Measurements from ENCODE around the gene PGC.

PGC gene

DNA sequence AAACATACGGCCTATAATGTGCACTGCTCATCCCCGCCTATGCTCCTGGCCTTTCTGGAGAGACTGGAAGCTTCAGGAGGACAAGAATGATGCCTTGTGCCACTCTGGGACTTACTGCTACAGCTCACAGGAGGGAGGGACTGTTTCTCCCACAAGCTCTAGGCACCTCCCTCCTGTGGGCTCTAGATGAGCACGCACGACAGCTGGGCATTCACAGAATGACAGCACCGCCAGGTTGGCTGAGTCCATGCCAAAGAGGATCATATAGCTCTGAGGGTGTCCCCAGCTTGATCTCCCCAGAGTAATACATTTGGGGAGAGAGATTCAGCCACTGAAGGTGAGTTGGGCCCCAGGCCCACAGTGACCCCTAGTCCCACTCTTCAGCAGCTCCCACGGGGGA lies 10.1 kb upstream of the PGC start:
- Histone ChIP-seq H3K27me3 (ENCODE audit: control insufficient read depth, insufficient read depth, low read length) (no peaks in the 10 kb centered on the region), H3K4me3 (ENCODE audit: low read depth, low read length) (no peak overlapping the region), H3K36me3 (ENCODE audit: control insufficient read depth, insufficient read depth, low read length) (no peaks in the 10 kb centered on the region), H3K9ac (ENCODE audit: low read depth, low read length) (no peak overlapping the region), H3K9me3 (ENCODE audit: control insufficient read depth, insufficient read depth, low read length) (no peaks in the 10 kb centered on the region), H3K4me1 (ENCODE audit: control insufficient read depth, insufficient read depth, low read length) (peaks cover 3% of the 10 kb centered on the region)

DNA sequence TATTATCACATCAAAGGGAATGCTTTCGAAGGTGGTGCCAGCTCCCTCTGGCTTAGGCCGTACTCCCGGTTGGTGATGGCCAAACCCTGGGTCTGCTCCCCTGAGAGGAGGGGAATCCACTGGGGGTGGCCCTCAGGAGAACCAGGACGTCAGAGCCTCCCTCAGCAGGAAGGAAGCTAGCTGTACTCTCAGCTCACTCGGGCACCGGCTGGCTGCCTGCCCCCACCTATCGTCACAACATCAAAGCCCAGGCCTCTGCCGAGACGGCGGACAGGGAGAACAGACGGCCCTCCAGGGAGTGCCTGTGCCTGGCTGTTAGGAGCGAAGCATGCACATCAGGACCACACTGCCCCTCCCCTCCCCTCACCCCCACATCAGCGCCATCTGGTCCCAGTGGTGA lies 9.2 kb upstream of the PGC start:
- H3K9ac ChIP-seq (ENCODE audit: low read depth, low read length): no peak overlapping the region
- H3K9me3 ChIP-seq (ENCODE audit: control insufficient read depth, insufficient read depth, low read length): no peaks in the 10 kb centered on the region
- no peaks in the 10 kb centered on the region for H3K36me3 ChIP-seq (ENCODE audit: control insufficient read depth, insufficient read depth, low read length)
- peaks cover 3% of the 10 kb centered on the region for H3K4me1 ChIP-seq (ENCODE audit: control insufficient read depth, insufficient read depth, low read length)
- no peaks in the 10 kb centered on the region for H3K27me3 ChIP-seq (ENCODE audit: control insufficient read depth, insufficient read depth, low read length)
- no peak overlapping the region for H3K4me3 ChIP-seq (ENCODE audit: low read depth, low read length)

DNA sequence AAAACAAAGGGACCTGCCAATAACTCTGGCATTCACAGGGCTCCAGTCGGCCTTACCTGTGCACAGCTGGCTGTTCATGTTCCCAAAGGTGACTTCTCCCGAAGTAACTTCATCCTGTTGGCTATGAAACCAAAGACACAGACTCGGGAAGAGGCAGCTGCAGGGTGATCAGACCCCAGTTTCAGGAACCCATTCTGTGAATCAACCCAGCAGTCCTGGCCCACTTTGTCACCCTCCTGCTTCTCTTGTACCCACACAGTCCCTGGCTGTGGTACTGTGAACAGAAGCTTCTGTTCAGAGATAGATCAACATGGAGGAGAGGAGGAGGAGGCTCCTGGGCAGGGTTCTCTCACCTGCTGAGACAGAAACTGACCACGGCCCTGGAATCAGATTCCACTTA lies 8.7 kb upstream of the PGC start:
- no peak overlapping the region for H3K9ac ChIP-seq (ENCODE audit: low read depth, low read length)
- no peaks in the 10 kb centered on the region for H3K9me3 ChIP-seq (ENCODE audit: control insufficient read depth, insufficient read depth, low read length)
- H3K36me3 ChIP-seq (ENCODE audit: control insufficient read depth, insufficient read depth, low read length): no peaks in the 10 kb centered on the region
- no peak overlapping the region for H3K4me3 ChIP-seq (ENCODE audit: low read depth, low read length)
- H3K27me3 ChIP-seq (ENCODE audit: control insufficient read depth, insufficient read depth, low read length): no peaks in the 10 kb centered on the region
- peaks cover 3% of the 10 kb centered on the region for H3K4me1 ChIP-seq (ENCODE audit: control insufficient read depth, insufficient read depth, low read length)

DNA sequence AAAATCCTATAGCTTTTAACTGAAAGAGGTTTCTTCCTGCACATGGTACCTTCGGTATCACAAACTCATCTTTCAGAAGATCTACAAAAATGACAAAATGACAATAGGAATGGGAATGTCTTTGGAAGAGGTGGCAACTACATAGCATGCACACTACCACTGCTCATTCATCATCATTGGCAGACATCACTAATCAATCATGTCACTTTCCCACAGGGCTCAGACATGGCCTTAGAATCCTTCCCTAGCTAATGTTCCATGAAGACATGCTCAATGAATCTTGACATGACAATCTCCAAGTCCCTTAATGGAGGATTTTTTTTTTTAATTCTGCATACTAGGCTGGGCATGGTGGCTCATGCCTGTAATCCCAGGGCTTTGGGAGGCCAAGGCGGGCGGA lies 3.2 kb upstream of the PGC start:
- Histone ChIP-seq H3K9ac (ENCODE audit: low read depth, low read length) (no peak overlapping the region), H3K4me1 (ENCODE audit: control insufficient read depth, insufficient read depth, low read length) (no peaks in the 10 kb centered on the region), H3K27me3 (ENCODE audit: control insufficient read depth, insufficient read depth, low read length) (no peaks in the 10 kb centered on the region), H3K4me3 (ENCODE audit: low read depth, low read length) (no peak overlapping the region), H3K9me3 (ENCODE audit: control insufficient read depth, insufficient read depth, low read length) (no peaks in the 10 kb centered on the region), H3K36me3 (ENCODE audit: control insufficient read depth, insufficient read depth, low read length) (no peaks in the 10 kb centered on the region)

DNA sequence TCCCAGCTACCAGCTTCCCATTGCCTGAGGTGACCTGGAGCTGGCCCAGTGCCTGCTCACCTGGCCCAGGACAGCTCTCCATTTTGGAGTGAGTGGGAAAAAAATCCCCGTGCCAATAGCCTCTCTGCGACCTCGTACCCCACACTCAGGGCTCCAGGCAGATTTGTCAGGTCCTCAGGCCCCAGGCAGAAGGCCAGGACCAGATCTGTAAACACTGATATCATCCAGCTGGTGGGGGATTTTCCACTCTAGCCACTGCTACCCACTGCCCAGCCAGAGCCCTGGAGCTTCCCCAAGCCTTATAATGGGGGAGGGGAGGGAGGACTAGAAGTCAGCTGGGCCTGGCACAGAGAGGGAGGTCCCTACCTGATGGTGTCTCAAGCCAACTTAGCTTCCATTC lies 1.3 kb upstream of the PGC start:
- H3K9me3 ChIP-seq (ENCODE audit: control insufficient read depth, insufficient read depth, low read length): no peaks in the 10 kb centered on the region
- H3K27me3 ChIP-seq (ENCODE audit: control insufficient read depth, insufficient read depth, low read length): no peaks in the 10 kb centered on the region
- no peaks in the 10 kb centered on the region for H3K4me1 ChIP-seq (ENCODE audit: control insufficient read depth, insufficient read depth, low read length)
- no peak overlapping the region for H3K4me3 ChIP-seq (ENCODE audit: low read depth, low read length)
- no peaks in the 10 kb centered on the region for H3K36me3 ChIP-seq (ENCODE audit: control insufficient read depth, insufficient read depth, low read length)
- no peak overlapping the region for H3K9ac ChIP-seq (ENCODE audit: low read depth, low read length)

DNA sequence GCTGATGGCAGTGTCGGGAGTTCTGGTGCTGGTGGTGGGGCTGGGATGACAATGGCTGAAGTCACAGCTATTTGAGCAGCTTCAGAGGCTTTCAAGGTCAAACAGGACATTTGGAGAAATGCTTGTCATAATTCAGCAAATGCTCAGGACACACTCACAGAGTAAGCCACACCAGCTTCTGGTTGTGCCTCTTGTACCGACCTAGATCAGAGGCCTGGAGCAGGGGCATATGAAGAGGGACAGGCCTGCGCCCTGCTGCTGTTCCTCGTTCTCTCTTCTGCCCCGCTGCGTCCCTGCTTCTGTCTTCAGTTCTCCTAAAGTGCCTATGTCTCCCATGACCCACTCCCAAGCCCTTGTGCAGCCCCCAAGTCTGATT lies 893 bp upstream of the PGC start:
- no peaks in the 10 kb centered on the region for H3K9me3 ChIP-seq (ENCODE audit: control insufficient read depth, insufficient read depth, low read length)
- no peaks in the 10 kb centered on the region for H3K36me3 ChIP-seq (ENCODE audit: control insufficient read depth, insufficient read depth, low read length)
- H3K4me1 ChIP-seq (ENCODE audit: control insufficient read depth, insufficient read depth, low read length): no peaks in the 10 kb centered on the region
- H3K4me3 ChIP-seq (ENCODE audit: low read depth, low read length): no peak overlapping the region
- no peaks in the 10 kb centered on the region for H3K27me3 ChIP-seq (ENCODE audit: control insufficient read depth, insufficient read depth, low read length)
- H3K9ac ChIP-seq (ENCODE audit: low read depth, low read length): no peak overlapping the region

DNA sequence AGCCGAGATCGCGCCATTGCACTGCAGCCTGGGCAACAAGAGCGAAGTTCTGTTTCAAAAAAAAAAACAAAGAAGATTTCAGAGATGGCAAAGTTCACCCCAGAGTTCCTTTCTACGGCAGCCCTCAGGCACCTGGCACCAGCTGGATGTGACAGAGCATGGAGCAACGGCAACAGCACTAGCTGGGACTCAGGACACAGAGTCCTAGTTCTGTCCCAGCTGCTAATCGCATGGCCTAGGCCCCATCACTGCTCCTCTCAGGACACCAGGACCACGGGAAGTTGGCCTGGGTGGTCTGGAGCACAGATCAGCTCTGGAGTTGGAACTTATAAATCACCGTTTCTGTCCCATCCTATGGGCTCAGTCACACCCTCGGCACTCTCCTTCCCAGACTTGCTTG lies 1.1 kb downstream of the PGC start:
- no peak overlapping the region for H3K9ac ChIP-seq (ENCODE audit: low read depth, low read length)

DNA sequence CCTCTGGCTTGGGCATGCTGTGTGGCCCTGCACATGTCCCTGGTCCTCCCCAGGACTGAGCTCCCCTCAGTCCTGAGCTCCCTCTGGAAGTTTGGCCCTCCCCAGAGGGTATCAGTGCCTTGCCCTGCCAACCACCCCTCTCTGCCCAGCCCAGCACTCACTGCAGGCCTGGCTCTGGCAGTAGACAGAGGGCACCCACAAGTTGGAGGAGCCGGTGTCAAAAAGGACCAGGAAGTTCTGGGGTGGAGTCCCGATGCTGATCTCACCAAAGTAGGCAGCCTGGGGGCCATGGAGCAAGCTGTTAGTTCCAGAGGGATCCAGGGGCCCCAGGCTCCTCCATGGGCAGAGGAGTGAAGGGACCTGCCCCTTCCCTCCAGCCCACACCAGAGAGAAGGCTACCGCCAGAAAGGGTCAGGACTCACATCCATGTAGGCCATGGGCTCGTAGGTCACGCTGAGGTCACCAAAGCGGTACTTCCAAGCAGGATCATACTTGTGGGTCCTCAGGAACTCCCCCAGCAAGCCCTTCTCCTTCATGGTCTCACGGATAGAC lies 2.9 kb downstream of the PGC start:
- Histone ChIP-seq H3K4me1 (ENCODE audit: control insufficient read depth, insufficient read depth, low read length) (no peaks in the 10 kb centered on the region), H3K27me3 (ENCODE audit: control insufficient read depth, insufficient read depth, low read length) (no peaks in the 10 kb centered on the region), H3K4me3 (ENCODE audit: low read depth, low read length) (no peak overlapping the region), H3K9ac (ENCODE audit: low read depth, low read length) (no peak overlapping the region), H3K36me3 (ENCODE audit: control insufficient read depth, insufficient read depth, low read length) (no peaks in the 10 kb centered on the region), H3K9me3 (ENCODE audit: control insufficient read depth, insufficient read depth, low read length) (no peaks in the 10 kb centered on the region)

More for the DNA sequence above, 1.1 kb downstream of the PGC start:
- H3K36me3 ChIP-seq (ENCODE audit: control insufficient read depth, insufficient read depth, low read length): no peaks in the 10 kb centered on the region
- H3K27me3 ChIP-seq (ENCODE audit: control insufficient read depth, insufficient read depth, low read length): no peaks in the 10 kb centered on the region
- H3K4me3 ChIP-seq (ENCODE audit: low read depth, low read length): no peak overlapping the region
- no peaks in the 10 kb centered on the region for H3K9me3 ChIP-seq (ENCODE audit: control insufficient read depth, insufficient read depth, low read length)
- no peaks in the 10 kb centered on the region for H3K4me1 ChIP-seq (ENCODE audit: control insufficient read depth, insufficient read depth, low read length)

DNA sequence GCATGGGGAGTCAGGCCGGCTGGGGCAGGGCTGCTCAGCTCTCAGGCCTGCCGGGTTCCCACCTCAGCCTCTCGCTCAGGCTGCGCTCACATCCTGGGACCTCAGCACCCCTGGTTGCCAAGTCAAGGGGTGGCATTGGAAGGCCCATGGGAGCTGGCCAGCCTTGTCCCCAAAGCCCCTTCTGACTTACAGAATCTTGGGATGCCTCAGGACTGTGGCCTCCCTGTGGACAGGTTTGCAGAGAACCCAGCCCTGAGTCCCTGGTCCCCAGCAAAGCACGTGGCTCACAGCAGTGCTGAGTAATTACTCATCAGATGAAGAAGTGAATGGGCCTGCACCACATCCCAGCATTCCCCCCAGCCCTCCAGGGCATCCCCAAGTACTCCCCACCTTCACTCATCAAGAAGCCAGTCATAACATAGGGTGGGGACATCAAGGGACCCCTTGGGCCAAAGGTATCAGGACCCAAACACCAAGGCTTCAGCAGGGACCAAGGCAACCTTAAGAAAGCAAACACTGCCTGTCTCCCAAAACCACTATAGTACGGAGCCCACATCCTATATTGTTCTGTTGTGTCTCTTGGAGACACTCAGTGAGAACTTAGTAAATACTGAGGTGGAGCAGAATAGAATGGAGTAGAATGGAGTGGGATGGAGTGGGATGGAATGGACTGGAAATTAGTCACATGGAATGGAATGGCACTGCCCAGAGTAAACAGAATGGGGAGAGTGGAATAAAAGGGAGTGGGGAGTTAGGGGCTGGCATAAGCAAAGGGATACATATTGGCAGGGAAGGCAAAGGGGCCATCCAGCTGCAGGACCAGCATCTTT lies 3.6 kb downstream of the PGC start:
- H3K4me3 ChIP-seq (ENCODE audit: low read depth, low read length): no peak overlapping the region
- H3K36me3 ChIP-seq (ENCODE audit: control insufficient read depth, insufficient read depth, low read length): no peaks in the 10 kb centered on the region
- no peaks in the 10 kb centered on the region for H3K27me3 ChIP-seq (ENCODE audit: control insufficient read depth, insufficient read depth, low read length)
- no peak overlapping the region for H3K9ac ChIP-seq (ENCODE audit: low read depth, low read length)
- H3K9me3 ChIP-seq (ENCODE audit: control insufficient read depth, insufficient read depth, low read length): no peaks in the 10 kb centered on the region
- no peaks in the 10 kb centered on the region for H3K4me1 ChIP-seq (ENCODE audit: control insufficient read depth, insufficient read depth, low read length)

DNA sequence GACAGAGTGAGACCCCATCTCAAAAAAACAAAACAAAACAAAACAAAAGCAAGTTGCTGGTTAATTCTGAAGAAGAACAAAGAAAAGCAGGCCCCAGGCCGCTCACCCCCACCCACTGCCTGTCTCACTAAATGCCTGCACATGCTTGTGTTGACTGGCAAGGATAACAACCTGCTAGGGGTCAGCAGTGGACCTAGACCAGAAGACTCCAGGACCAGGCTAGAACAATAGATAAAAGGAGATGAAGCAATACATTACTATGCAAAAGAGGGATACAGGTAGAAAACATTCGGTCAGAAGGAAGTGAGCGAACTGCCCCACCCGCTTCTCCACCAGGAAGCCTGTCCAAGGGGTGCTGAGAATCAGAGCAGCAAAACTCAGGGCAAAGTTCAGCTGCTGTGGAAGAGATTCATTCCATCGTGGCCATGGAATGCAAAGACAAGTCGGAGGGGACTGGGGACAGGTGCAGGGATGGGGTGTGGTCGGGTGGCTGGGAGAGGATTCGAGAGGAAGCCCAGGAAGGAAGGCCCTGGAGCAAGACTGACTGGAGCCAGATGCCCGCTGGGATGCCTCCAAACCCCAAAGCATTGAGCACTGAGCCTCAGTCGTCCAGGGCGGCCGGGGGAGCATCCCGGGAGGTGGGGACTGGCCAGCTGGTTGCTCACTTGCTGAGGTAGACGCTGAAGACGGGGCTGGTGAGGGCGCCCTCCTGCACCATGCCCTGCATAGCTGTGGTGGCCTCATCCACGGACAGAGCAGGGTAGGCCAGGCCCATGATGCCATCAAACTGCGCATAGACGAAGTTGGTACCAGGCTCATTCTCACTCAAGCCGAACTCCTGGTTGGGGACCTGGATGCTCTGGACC lies 5.3 kb downstream of the PGC start:
- Histone ChIP-seq H3K9ac (ENCODE audit: low read depth, low read length) (no peak overlapping the region), H3K9me3 (ENCODE audit: control insufficient read depth, insufficient read depth, low read length) (no peaks in the 10 kb centered on the region), H3K4me3 (ENCODE audit: low read depth, low read length) (no peak overlapping the region), H3K36me3 (ENCODE audit: control insufficient read depth, insufficient read depth, low read length) (no peaks in the 10 kb centered on the region), H3K4me1 (ENCODE audit: control insufficient read depth, insufficient read depth, low read length) (no peaks in the 10 kb centered on the region), H3K27me3 (ENCODE audit: control insufficient read depth, insufficient read depth, low read length) (no peaks in the 10 kb centered on the region)

DNA sequence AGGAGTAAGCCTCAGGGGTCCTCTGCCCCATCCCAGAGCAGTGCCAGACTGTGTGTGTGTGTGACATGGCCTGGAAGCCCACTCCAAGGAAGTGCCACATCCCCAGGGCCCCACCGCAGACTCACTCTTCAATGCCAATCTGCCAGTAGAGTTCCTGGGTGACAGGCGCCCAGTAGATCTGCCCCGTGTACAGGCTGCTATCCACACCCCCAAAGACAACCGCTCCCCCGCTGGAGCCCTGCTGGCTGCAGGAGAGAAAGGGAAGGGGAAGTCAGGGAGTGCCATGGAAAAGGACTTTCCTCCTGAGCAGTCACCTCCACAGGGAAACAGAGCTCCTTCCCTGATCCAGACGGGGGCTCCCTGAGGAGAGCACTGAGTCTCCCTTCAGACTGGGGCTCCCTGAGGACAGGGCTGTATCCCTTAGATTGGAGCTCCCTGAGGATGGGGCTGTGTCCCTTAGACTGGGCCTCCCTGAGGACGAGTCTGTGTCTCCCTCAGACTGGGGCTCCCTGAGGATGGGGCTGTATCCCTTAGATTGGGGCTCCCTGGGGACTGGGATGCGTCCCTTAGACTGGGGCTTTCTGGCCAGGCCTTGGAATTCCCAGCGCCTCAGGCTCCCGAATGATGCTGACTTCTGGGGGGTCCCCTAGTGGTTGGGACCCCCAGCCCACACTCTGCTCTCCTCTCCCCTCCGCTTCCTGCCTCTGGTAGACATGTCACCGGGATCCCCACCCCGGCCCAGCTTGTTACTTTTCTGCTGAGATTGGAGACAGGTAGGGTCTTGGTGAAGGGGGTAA lies 6.6 kb downstream of the PGC start:
- no peaks in the 10 kb centered on the region for H3K27me3 ChIP-seq (ENCODE audit: control insufficient read depth, insufficient read depth, low read length)
- H3K9ac ChIP-seq (ENCODE audit: low read depth, low read length): no peak overlapping the region
- H3K36me3 ChIP-seq (ENCODE audit: control insufficient read depth, insufficient read depth, low read length): no peaks in the 10 kb centered on the region
- H3K9me3 ChIP-seq (ENCODE audit: control insufficient read depth, insufficient read depth, low read length): no peaks in the 10 kb centered on the region
- H3K4me1 ChIP-seq (ENCODE audit: control insufficient read depth, insufficient read depth, low read length): peaks cover 5% of the 10 kb centered on the region
- H3K4me3 ChIP-seq (ENCODE audit: low read depth, low read length): no peak overlapping the region
